ENCODE measurements around the gene TSTD2. TPM values are rescaled to one million over a fixed set of nuclear protein-coding genes. Genes with fewer than 3 reads are reported as not detected.

The TSTD2 gene
- polyA plus RNA-seq, 1 of the 3 experiments (the other 2 are of a cell fraction) = 11.5 TPM

DNA sequence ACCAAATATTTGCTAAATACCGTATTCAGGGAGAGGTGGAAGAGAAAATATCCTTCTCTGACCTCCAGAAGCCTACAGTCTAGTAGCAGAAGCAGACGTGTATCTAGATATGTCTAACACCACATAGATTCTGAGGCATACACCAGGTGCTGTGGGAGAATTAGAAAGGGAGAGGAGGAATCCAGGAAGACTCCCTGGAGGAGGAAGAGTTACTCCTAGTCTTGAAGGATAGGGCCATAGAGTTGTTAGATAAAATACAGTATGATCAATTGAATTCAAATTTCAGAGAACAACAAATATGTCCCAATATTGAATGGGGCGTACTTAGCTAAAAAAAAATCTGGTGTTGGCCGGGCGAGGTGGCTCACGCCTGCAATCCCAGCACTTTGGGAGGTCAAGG, 73.0 kb downstream of the TSTD2 start (continued):
- TF ChIP-seq, protein P1, sequence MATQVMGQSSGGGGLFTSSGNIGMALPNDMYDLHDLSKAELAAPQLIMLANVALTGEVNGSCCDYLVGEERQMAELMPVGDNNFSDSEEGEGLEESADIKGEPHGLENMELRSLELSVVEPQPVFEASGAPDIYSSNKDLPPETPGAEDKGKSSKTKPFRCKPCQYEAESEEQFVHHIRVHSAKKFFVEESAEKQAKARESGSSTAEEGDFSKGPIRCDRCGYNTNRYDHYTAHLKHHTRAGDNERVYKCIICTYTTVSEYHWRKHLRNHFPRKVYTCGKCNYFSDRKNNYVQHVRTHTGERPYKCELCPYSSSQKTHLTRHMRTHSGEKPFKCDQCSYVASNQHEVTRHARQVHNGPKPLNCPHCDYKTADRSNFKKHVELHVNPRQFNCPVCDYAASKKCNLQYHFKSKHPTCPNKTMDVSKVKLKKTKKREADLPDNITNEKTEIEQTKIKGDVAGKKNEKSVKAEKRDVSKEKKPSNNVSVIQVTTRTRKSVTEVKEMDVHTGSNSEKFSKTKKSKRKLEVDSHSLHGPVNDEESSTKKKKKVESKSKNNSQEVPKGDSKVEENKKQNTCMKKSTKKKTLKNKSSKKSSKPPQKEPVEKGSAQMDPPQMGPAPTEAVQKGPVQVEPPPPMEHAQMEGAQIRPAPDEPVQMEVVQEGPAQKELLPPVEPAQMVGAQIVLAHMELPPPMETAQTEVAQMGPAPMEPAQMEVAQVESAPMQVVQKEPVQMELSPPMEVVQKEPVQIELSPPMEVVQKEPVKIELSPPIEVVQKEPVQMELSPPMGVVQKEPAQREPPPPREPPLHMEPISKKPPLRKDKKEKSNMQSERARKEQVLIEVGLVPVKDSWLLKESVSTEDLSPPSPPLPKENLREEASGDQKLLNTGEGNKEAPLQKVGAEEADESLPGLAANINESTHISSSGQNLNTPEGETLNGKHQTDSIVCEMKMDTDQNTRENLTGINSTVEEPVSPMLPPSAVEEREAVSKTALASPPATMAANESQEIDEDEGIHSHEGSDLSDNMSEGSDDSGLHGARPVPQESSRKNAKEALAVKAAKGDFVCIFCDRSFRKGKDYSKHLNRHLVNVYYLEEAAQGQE (IDR thresholded peaks at IDR 0.05; ENCODE audit: low read depth, low read length) = no peak
- no peak for TF ChIP-seq MEF2A (IDR thresholded peaks at IDR 0.05; ENCODE audit: borderline replicate concordance, low read depth)
- TF ChIP-seq RXRA (IDR thresholded peaks at IDR 0.05; ENCODE audit: borderline replicate concordance, low read depth) = no peak
- TF ChIP-seq SIN3A (IDR thresholded peaks at IDR 0.05; ENCODE audit: borderline replicate concordance, low read depth, low read length) = no peak
- no peak for TF ChIP-seq RCOR1 (IDR thresholded peaks at IDR 0.05; ENCODE audit: low read length)
- no peak for TF ChIP-seq TCF12 (IDR thresholded peaks at IDR 0.05)
- TF ChIP-seq EZH2phosphoT487 (IDR thresholded peaks at IDR 0.05; ENCODE audit: borderline replicate concordance, low read depth) = no peak
- TF ChIP-seq MXI1 (IDR thresholded peaks at IDR 0.05; ENCODE audit: low read depth, low read length) = no peak

DNA sequence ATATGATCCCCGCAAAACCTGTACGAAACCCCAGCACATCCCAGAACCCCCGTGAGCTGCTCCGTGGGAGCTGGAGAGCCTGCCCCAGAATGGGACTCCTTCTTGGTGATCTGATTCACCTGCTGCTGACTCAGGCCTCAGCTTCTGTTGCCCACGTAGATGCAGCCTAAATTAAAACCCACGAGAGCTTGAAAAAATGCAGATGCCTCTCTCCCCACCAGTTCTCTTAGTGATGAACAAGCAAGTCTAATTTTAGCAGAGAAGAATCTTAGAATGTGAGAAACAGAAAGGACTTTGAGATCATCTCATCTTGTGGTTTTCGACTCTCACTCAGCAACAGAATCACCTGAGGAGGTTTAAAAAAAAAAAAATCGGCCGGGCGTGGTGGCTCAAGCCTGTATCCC, 74.1 kb downstream of the TSTD2 start:
- no peak for DNase-seq
- Histone ChIP-seq H3K4me3 (ENCODE audit: low read depth in 2 of 2, low read length in 1 of 2) (no peak overlapping the region), H3K27ac (ENCODE audit: low read depth in 2 of 2, low read length in 1 of 2) (peak overlapping the region in 1 of 2 experiments; percentile 35; a peak in 2 of 4 replicates), H3K36me3 (replicated peaks in 1 of 2; ENCODE audit: control insufficient read depth in 1 of 2, insufficient read depth in 2 of 2, low read length in 1 of 2) (peaks cover 0 to 2% of the 10 kb centered on the region in 2 experiments), H2AFZ (ENCODE audit: low read depth) (no peak overlapping the region), H3K9me3 (no peaks in the 10 kb centered on the region), H3K9ac (no peak overlapping the region), H3K4me1 (ENCODE audit: control insufficient read depth in 1 of 2, insufficient read depth in 2 of 2, low read depth in 1 of 2, low read length in 1 of 2) (peaks cover 0 to 86% of the 10 kb centered on the region in 2 experiments; a peak in 2 of 4 replicates), H3F3A (replicated peaks; ENCODE audit: insufficient read depth) (no peaks in the 10 kb centered on the region), H3K9me2 (no peaks in the 10 kb centered on the region), H4K20me1 (ENCODE audit: insufficient read depth) (no peaks in the 10 kb centered on the region), H3K4me2 (no peak overlapping the region), H3K79me2 (ENCODE audit: insufficient read depth) (no peaks in the 10 kb centered on the region), H3K27me3 (ENCODE audit: insufficient read depth) (0 out of 2 replicates have a peak, but pooled peaks cover 16% of the 10 kb centered on the region)
- CTCF ChIA-PET = interaction anchor here (0.8 to 3.6 kb wide), 5 partner anchors 15 to 90 kb away, joined by 3 to 17 read pairs (median 5); no protein-coding TSS in a partner anchor
- TF ChIP-seq RFX5 (IDR thresholded peaks at IDR 0.05; ENCODE audit: low read length) (no peak), FOXJ3 (CRISPR knock-in tag; IDR thresholded peaks at IDR 0.05) (no peak), YY1 (IDR thresholded peaks at IDR 0.05; ENCODE audit: low read depth) (no peak), ELF1 (IDR thresholded peaks at IDR 0.05) (no peak), RCOR1 (IDR thresholded peaks at IDR 0.05; ENCODE audit: low read length) (no peak)
- TF ChIP-seq, protein P1 (IDR thresholded peaks at IDR 0.05; ENCODE audit: low read depth, low read length) = no peak
- TF ChIP-seq, protein P2, sequence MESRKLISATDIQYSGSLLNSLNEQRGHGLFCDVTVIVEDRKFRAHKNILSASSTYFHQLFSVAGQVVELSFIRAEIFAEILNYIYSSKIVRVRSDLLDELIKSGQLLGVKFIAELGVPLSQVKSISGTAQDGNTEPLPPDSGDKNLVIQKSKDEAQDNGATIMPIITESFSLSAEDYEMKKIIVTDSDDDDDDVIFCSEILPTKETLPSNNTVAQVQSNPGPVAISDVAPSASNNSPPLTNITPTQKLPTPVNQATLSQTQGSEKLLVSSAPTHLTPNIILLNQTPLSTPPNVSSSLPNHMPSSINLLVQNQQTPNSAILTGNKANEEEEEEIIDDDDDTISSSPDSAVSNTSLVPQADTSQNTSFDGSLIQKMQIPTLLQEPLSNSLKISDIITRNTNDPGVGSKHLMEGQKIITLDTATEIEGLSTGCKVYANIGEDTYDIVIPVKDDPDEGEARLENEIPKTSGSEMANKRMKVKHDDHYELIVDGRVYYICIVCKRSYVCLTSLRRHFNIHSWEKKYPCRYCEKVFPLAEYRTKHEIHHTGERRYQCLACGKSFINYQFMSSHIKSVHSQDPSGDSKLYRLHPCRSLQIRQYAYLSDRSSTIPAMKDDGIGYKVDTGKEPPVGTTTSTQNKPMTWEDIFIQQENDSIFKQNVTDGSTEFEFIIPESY (IDR thresholded peaks at IDR 0.05; ENCODE audit: borderline replicate concordance, low read depth) = no peak
- TF ChIP-seq, protein P3, sequence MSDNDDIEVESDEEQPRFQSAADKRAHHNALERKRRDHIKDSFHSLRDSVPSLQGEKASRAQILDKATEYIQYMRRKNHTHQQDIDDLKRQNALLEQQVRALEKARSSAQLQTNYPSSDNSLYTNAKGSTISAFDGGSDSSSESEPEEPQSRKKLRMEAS (IDR thresholded peaks at IDR 0.05; ENCODE audit: low read depth) = no peak
- 73% methylated on average over 10 of the region's 10 CpGs for WGBS (ENCODE audit: low lambda C conversion rate)
- POLR2A ChIA-PET = no interaction called here

Measured in SK-N-SH (cell line).